Osteoblast (primary cell): Measurements from ENCODE around the gene ARL15. TPM values are rescaled to one million over a fixed set of nuclear protein-coding genes. Genes with fewer than 3 reads are reported as not detected.
"Not testable (repeated sequence)": the region's sequence is repeated elsewhere in the genome, so short reads cannot be mapped to it uniquely, and the experiment has no call there.

Experiments used
- DNase-seq: peaks from one replicate; pipeline ENCODE4 v3.0.0; 2011; ENCODE audit warnings: low spot score, mixed read lengths; ENCODE audit not compliant: insufficient read length; ENCODE audit errors: missing footprints
- H2AFZ ChIP-seq: 2 replicates; pipeline ENCODE4 v1.6.0; 2011; ENCODE audit warnings: mild to moderate bottlenecking, low read length
- H3K27ac ChIP-seq: 2 replicates; pipeline ENCODE4 v1.5.1; 2011; ENCODE audit warnings: mild to moderate bottlenecking, low read depth, low read length, moderate library complexity
- H3K27me3 ChIP-seq: 2 replicates; pipeline ENCODE4 v1.6.0; 2012; ENCODE audit warnings: mild to moderate bottlenecking, control low read depth, inconsistent platforms, low read length, moderate library complexity; ENCODE audit not compliant: insufficient read depth
- H3K36me3 ChIP-seq: 2 replicates; pipeline ENCODE4 v1.5.1; 2011; ENCODE audit warnings: mild to moderate bottlenecking, low read length, control low read depth, moderate library complexity; ENCODE audit not compliant: insufficient read depth
- H3K4me1 ChIP-seq: 2 replicates; pipeline ENCODE4 v1.5.1; 2011; ENCODE audit warnings: mild to moderate bottlenecking, low read length, control low read depth, moderate library complexity; ENCODE audit not compliant: insufficient read depth
- H3K4me2 ChIP-seq: 2 replicates; pipeline ENCODE4 v1.6.0; 2011; ENCODE audit warnings: mild to moderate bottlenecking, low read length; ENCODE audit not compliant: insufficient read depth
- H3K4me3 ChIP-seq: fragments of 200-600 bp; sonication (generic); 3 replicates; pipeline ENCODE4 v1.5.1; 2012; ENCODE audit warnings: mild to moderate bottlenecking, low read length, inconsistent platforms; ENCODE audit not compliant: insufficient read depth
- H3K79me2 ChIP-seq: 2 replicates; pipeline ENCODE4 v1.6.0; 2012; ENCODE audit warnings: mild to moderate bottlenecking, low read length, control low read depth, inconsistent platforms; ENCODE audit not compliant: insufficient read depth
- H3K9me3 ChIP-seq: 2 replicates; pipeline ENCODE4 v1.5.1; 2011; ENCODE audit warnings: low read depth, low read length, control low read depth
- H4K20me1 ChIP-seq: 2 replicates; pipeline ENCODE4 v1.6.0; 2012; ENCODE audit warnings: mild to moderate bottlenecking, low read length, control low read depth; ENCODE audit not compliant: insufficient read depth
- total RNA-seq: library from RNA; depleted of rRNA; stranded (reverse); fragments of >200 nt; gene quantifications from 2 replicates; pipeline ENCODE4 v1.2.3, GENCODE V29; 2012
- TF ChIP-seq, protein P1 (sequence below): IDR thresholded peaks from 2 replicates; pipeline ENCODE4 v1.5.1; 2011; ENCODE audit warnings: mild to moderate bottlenecking, low read depth, low read length, moderate library complexity; ENCODE audit errors: extremely low read depth

The ARL15 gene
- total RNA-seq, 1 donor, result 25.3 TPM

DNA sequence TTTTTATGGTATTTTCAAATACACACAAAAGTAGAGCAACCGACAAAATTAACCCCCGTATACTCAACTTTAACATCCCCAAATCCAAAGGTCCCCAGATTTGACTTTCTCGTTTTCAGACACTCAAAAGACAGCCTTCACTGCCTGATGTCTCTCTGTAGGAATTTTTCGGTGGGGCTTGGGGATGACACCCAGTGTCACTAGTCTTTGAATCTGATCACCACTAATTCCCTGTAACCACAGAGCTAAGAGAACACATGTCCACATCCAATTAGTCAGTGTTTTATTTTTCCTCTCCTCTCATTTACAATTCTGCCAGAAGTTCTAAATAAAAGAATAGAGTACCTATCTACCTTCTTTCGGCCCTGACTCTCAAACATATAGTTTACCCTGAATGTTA is 324.6 kb downstream of the ARL15 start:
- Histone ChIP-seq H2AFZ (no peak overlapping the region), H3K9me3 (no peaks in the 10 kb centered on the region), H3K27ac (no peak overlapping the region), H4K20me1 (no peaks in the 10 kb centered on the region), H3K4me1 (peaks cover 8% of the 10 kb centered on the region), H3K79me2 (no peaks in the 10 kb centered on the region), H3K27me3 (no peaks in the 10 kb centered on the region), H3K4me3 (no peak overlapping the region), H3K36me3 (no peaks in the 10 kb centered on the region), H3K4me2 (no peak overlapping the region)
- no peak for DNase-seq
- TF ChIP-seq, protein P1, sequence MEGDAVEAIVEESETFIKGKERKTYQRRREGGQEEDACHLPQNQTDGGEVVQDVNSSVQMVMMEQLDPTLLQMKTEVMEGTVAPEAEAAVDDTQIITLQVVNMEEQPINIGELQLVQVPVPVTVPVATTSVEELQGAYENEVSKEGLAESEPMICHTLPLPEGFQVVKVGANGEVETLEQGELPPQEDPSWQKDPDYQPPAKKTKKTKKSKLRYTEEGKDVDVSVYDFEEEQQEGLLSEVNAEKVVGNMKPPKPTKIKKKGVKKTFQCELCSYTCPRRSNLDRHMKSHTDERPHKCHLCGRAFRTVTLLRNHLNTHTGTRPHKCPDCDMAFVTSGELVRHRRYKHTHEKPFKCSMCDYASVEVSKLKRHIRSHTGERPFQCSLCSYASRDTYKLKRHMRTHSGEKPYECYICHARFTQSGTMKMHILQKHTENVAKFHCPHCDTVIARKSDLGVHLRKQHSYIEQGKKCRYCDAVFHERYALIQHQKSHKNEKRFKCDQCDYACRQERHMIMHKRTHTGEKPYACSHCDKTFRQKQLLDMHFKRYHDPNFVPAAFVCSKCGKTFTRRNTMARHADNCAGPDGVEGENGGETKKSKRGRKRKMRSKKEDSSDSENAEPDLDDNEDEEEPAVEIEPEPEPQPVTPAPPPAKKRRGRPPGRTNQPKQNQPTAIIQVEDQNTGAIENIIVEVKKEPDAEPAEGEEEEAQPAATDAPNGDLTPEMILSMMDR, result no peak

GRCh38 chr5:53984971-53985370 is 325.4 kb downstream of the ARL15 start:
- DNase-seq, result no peak
- Histone ChIP-seq H2AFZ (no peak overlapping the region), H3K27ac (no peak overlapping the region), H3K9me3 (no peaks in the 10 kb centered on the region), H3K4me3 (no peak overlapping the region), H3K4me2 (no peak overlapping the region), H3K36me3 (no peaks in the 10 kb centered on the region), H3K27me3 (no peaks in the 10 kb centered on the region), H4K20me1 (no peaks in the 10 kb centered on the region), H3K4me1 (peaks cover 8% of the 10 kb centered on the region), H3K79me2 (no peaks in the 10 kb centered on the region)
- TF ChIP-seq, protein P1, result no peak

- TF ChIP-seq, protein P1, result no peak
- Histone ChIP-seq H3K27me3 (no peaks in the 10 kb centered on the region), H3K79me2 (no peaks in the 10 kb centered on the region), H3K9me3 (no peaks in the 10 kb centered on the region), H3K36me3 (no peaks in the 10 kb centered on the region), H3K4me2 (no peak overlapping the region), H3K27ac (no peak overlapping the region), H2AFZ (peak overlapping the region; percentile 33), H3K4me3 (no peak overlapping the region), H4K20me1 (no peaks in the 10 kb centered on the region), H3K4me1 (peaks cover 8% of the 10 kb centered on the region)
- peak; percentile 86 for DNase-seq
Measured at GRCh38 chr5:53983568-53984460, 326.6 kb downstream of the ARL15 start.

GRCh38 chr5:53982319-53982718 is 328.1 kb downstream of the ARL15 start:
- not testable (repeated sequence) for H3K79me2 ChIP-seq, H4K20me1 ChIP-seq, H3K36me3 ChIP-seq, H3K27me3 ChIP-seq, DNase-seq, H3K4me2 ChIP-seq, H3K4me3 ChIP-seq, H3K4me1 ChIP-seq, H2AFZ ChIP-seq, H3K27ac ChIP-seq, H3K9me3 ChIP-seq
